Left renal cortex interstitium (tissue), 4 donors: ENCODE results near the gene GALNT16. TPM values are rescaled to one million over a fixed set of nuclear protein-coding genes. Genes with fewer than 3 reads are reported as not detected.

Experiments
- DNase-seq, 4 donors: peaks; one replicate each; pipeline ENCODE4 v3.0.0-alpha.2; 2013; ENCODE audit warnings: low read depth in 4 of 4, low spot score in 2 of 4, missing footprints in 1 of 4
- polyA plus RNA-seq, 4 donors: library from polyadenylated mRNA; unstranded; fragments of 120-200 nt; gene quantifications; one replicate each; pipeline ENCODE4 v1.2.1, GENCODE V29; 2013; ENCODE audit not compliant: insufficient read length in 4 of 4

The GALNT16 gene
- polyA plus RNA-seq, 4 donors = 2.3 to 5.0 (median 4.4) TPM

DNA sequence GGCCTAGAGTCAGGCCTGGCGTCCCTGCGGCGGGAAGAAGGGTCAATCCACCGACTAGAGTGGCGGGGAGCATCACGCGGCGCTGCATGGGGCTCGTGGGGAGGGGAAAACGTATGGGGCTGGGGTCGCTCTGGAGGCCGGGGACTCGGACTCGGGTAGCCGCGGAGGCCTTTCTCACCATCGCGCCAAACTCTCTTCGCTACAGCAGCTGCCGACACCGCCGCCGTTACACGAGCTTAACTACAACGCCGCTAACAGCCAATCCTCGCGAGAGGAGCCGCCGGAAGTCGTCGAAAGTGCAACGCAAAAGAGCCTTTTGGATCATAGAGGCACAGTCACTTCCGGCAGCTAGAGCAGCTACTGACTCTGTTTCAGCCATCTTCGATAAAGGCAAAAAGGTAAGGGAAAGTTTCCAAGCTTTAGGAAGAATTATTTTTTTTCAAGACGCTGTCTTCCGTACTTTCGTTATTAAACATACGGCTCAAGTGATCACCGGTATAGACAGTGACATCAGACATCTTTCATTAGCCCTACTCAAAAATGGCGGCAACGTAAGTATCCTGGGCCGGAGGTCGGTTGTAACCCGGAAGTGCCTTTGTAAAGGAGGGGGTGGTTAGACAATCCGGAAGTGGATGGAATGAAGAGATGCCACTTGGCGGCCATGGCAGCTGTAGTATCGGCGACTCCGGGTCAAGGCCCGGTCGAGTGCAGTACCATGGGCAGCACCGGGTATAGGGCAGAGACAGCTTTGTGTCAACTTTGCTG is 138.3 kb downstream of the GALNT16 start, which contains the start of the genes ERH and SLC39A9:
Gene ERH, minus strand, starts transcription at position 247 of the 765 bp plus-strand sequence. Its CDS starts 66 bp downstream, at position 181.
Gene SLC39A9, plus strand, starts transcription at position 640 of the 765 bp plus-strand sequence. CDS start 678 bp downstream, outside the sequence.
- DNase-seq = peak; percentile 96 to 100 (median 98)

DNA sequence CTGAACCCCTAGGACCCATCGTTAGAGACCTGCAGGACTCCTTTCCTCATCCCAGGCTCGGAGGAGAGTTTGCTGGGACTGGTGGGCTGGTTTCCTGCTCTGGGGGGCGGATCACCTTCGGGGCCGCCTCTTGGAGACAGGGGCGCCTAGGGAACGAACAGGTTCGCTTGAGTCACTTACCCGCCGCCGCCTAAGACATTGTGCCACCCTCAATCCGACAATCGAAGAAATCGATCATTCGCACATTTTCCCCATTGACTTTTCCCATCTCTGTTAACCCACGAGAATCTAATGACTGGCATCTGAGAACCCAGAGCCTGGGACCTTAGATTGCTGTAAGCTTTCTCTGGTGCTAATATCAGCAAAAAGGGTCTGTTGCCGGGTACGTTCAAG is 138.9 kb downstream of the GALNT16 start:
- DNase-seq = no peak

DNA sequence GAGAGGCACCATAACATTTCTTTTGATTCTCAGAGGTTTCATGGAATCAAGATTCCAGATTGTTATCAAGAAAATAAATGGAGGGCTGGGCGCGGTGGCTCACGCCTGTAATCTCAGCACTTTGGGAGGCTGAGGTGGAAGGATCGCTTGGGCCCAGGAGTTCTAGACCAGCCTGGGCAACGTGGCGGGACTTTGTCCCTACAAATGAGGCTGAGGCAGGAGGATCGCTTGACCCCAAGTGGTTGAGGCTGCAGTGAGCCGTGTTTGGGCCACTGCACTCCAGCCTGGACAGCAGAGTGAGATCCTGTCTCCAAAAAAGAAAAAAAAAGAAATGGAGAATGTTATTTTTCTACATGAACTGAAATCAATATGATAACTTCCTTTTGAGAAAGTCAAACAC is 139.8 kb downstream of the GALNT16 start:
- no peak for DNase-seq

DNA sequence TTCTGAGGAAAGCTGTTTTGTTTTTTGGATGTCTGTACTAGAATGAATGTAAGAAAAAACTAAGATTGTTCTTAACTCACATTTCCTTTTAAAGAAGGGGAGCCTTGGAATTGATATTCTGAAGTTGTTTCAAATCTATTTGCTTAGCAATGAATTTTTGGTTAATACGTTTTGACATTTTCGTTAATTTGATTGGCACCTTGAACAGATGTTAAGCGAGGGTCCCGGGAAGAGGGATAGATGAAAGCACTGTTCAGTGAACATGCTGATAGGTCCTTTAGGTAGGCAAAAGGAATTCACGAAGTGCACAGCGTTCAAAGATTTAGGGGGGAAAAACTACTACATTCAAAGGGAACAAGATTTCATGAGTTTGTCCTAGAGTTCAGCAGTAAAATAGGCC is 140.2 kb downstream of the GALNT16 start:
- no peak for DNase-seq

DNA sequence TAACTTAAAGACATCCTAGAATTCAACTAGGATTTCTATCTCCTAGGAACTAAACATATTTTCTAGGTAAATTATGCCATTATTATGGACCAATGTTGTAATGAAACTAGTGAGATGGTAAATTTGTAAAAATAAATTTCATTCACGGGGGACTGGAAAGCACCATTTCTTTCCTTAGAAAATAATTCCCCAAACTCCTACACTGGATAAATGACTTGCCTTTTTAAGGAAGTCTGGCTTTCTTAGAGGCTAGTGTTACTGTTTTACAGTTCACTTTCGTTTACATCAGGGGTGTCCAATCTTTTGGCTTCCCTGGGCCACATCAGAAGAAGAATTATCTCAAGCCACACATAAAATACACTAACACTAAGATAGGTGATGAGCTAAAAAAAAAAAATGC is 141.9 kb downstream of the GALNT16 start:
- no peak for DNase-seq

DNA sequence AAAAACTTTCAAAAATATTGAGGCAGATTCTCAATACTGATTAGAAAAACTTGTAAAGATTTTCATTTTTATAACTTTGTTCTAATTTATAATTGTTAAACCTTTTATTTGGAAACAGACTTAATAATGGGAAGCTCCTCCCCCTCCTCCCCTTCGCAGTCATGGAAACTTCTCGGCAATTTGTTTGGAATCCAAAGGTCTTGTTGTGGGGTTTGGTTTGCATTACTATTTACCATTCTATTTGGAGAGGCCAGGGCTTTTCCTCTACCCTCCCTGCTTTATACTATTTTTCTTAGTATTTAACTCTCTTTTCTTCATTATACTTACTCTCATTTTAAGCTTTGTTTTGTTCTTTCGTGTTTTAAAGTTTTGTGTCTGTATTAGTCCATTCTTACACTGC is 144.5 kb downstream of the GALNT16 start:
- DNase-seq = no peak

DNA sequence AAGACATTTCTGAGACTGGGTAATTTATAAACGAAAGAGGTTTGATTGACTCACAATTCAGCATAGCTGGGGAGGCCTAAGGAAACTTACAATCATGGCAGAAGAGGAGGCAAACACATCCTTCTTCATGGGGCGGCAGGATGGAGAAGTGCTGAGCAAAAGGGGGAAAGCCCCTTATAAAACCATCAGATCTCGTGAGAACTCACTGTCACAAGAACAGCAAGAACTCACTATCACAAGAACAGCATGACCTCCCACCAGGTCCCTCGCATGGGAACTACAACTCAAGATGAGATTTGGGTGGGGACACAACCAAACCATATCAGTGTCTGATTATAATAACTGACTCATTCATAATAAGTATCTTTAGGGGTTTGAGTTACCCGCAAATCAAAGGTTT is 144.9 kb downstream of the GALNT16 start:
- DNase-seq = no peak

DNA sequence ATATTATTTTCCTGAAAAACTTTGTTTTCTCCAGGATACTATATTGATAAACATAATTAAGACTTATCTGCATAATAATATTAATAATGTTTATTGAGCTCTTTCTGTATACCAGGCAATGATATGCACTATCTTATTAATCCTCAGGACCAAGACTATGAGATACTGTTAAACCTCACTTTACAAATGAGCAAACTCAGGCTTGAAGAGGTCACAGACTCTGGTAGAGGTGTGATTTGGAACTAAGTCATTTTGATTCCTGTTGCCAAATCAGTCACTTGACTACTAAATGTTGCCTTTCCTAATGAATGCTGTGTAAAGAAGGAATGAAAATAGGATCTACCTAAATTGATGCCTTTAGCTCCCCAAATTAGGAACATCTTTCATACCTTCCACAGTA is 145.8 kb downstream of the GALNT16 start:
- DNase-seq = no peak

Other genes starting within 250 kb of the GALNT16 start
- gene DCAF5, start 107.0 kb upstream of the GALNT16 start, polyA plus RNA-seq = 10 to 100 TPM; 51.4 to 69.6 (median 57.3) TPM
- 10 to 100 TPM; 18.9 to 36.4 (median 33.4) TPM for gene EXD2, start 68.7 kb upstream of the GALNT16 start, polyA plus RNA-seq
- gene ERH, start 138.1 kb downstream of the GALNT16 start, polyA plus RNA-seq = 100 to 1,000 TPM; 328 to 382 (median 347) TPM
- gene SLC39A9, start 138.5 kb downstream of the GALNT16 start, polyA plus RNA-seq = 10 to 100 TPM; 74.9 to 92.8 (median 82.1) TPM
- 1 to 10 TPM; 3.7 to 6.6 (median 4.9) TPM for gene PLEKHD1, start 224.6 kb downstream of the GALNT16 start, polyA plus RNA-seq